Measurements from ENCODE around the gene CARD14. TPM values are rescaled to one million over a fixed set of nuclear protein-coding genes. Genes with fewer than 3 reads are reported as not detected.
A peak's percentile ranks its signal among the peaks of the same experiment; 100 is the strongest.

The CARD14 gene
- total and polyA plus RNA-seq, 2 of the 13 experiments (the other 11 are each of a cell fraction or from before 2014, with no cell fraction given): 0.11 TPM; not detected in 1

GRCh38 chr17:80220054-80220735, 50.4 kb downstream of the CARD14 start, which contains the start of the genes SGSH and SLC26A11 (continued):
- TF ChIP-seq SALL1 (CRISPR knock-in tag; IDR thresholded peaks at IDR 0.05) (peak; percentile 49; the same call in 1 of the 2 replicates), MLXIP (CRISPR knock-in tag; IDR thresholded peaks at IDR 0.05; ENCODE audit: borderline replicate concordance) (no peak), ZNF713 (CRISPR knock-in tag; IDR thresholded peaks at IDR 0.05) (peak; percentile 52), ZSCAN31 (CRISPR knock-in tag; IDR thresholded peaks at IDR 0.05; ENCODE audit: low read depth) (peak; percentile 70; the same call in 1 of the 2 replicates), GABPB1 (CRISPR knock-in tag; IDR thresholded peaks at IDR 0.05) (peak; percentile 69; the same call in 1 of the 2 replicates), MEIS1 (CRISPR knock-in tag; IDR thresholded peaks at IDR 0.05; ENCODE audit: borderline replicate concordance) (no peak), NFAT5 (CRISPR knock-in tag; IDR thresholded peaks at IDR 0.05) (no peak; the same call in 1 of the 2 replicates), GATAD1 (CRISPR knock-in tag; IDR thresholded peaks at IDR 0.05) (peak; percentile 50; the same call in 1 of the 2 replicates), IKZF4 (CRISPR knock-in tag; IDR thresholded peaks at IDR 0.05; ENCODE audit: borderline replicate concordance, low read depth, not compliant biosample characterization) (peak; percentile 56), MZF1 (CRISPR knock-in tag; IDR thresholded peaks at IDR 0.05; ENCODE audit: borderline replicate concordance) (no peak), MED1 (CRISPR knock-in tag; IDR thresholded peaks at IDR 0.05) (no peak), CCDC6 (CRISPR knock-in tag; IDR thresholded peaks at IDR 0.05) (0 out of 2 replicates have a peak, but pooled peaks have one; percentile 64), ZNF816 (CRISPR knock-in tag; IDR thresholded peaks at IDR 0.05; ENCODE audit: borderline replicate concordance) (no peak), PATZ1 (CRISPR knock-in tag; IDR thresholded peaks at IDR 0.05) (peak; percentile 29; the same call in 1 of the 2 replicates), ZNF737 (CRISPR knock-in tag; IDR thresholded peaks at IDR 0.05; ENCODE audit: borderline replicate concordance) (no peak), MNT (IDR thresholded peaks at IDR 0.05) (no peak), ZNF30 (CRISPR knock-in tag; IDR thresholded peaks at IDR 0.05) (no peak)
